CD4-positive, alpha-beta T cell treated with Interleukin-4 for 1 hour (primary cell): ENCODE measurements around the gene TMEM127.
A peak's percentile ranks its signal among the peaks of the same experiment; 100 is the strongest.
"Not testable (repeated sequence)": the region's sequence is repeated elsewhere in the genome, so short reads cannot be mapped to it uniquely, and the experiment has no call there.

Source experiments
- DNase-seq, 2 donors: peaks; one replicate each; pipeline ENCODE4 v3.0.0-alpha.2; 2020 to 2022

Gene TMEM127

DNA sequence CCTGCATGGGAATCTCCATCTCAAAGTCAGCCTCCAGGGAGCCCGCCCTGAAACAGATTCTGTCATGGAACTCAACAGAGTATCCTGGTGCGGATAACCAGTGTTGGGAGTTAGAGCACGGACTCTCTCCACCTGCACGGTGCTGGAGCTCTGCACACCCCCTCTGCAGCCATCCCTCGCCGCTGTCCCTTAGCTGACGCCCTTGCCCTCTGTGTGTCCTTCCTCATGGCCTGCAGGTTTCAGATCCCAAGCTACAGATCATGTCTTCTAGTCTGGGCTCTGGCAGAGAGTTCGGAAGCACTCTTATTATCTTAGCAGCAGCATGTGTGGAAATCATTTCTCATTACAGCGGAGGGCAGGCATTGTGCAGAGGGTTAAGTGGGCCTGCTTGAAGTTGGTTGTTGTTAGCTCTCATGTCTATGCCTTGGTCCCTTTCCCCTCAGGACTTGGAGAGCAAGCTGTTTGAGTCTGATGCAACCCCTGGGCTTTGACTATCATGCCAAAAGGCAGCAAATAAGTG lies 26.0 kb downstream of the TMEM127 start:
- no peak for DNase-seq

DNA sequence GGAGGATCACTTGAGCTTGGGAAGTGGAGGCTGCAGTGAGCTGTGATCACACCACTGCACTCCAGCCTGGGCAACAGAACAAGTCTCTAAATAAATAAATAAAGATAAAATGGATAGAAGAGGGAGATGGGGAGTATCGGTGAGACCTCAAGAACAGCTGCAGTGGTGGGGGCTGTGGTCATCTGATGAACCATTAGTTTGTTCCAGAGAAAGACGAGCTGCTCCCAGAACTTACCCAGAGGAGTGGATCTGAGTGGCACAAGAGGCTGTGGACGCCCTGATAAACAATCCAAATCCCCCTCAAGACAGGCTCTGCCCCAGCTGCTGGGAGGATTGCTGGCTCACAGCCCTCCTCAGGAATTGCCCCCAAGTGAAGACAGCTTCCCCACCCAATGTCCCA lies 26.7 kb downstream of the TMEM127 start:
- DNase-seq: no peak

DNA sequence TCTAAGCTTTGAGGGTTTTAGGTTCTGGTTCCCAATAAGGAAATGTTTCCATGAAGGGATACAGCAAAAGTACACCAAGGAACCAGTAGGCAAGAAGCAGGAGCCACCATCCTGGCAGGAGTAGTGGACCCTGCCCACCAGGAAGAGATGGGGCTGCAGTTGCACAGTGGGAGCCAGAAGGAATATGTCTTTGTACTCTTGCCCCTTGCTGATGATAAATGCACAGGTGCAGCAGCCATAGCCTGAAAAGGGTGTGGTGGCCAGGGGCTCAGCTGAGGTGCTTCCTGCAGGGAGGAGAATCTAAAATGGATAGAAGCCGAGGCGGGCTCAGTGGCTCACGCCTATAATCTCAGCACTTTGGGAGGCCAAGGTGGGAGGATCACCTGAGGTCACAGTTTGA lies 27.5 kb downstream of the TMEM127 start:
- no peak for DNase-seq

DNA sequence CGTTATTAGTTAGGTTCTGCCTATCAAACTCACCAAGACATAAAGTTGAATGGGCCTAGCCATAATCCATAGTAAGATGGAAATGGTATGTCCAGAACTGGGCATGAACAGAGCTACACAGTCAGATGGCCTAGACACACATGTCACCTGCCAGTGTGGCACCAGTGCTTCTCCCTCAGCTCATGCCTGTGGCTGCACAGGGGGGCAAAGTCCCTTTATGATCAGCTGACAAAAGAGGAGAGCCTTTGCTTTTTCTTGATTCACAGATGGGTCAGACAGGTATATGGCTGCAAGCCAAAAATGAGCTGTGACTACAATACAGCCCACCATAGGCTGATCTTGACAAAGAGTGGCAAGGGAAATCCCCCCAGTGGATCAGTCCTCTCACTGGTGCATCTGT lies 28.9 kb downstream of the TMEM127 start:
- no peak for DNase-seq

DNA sequence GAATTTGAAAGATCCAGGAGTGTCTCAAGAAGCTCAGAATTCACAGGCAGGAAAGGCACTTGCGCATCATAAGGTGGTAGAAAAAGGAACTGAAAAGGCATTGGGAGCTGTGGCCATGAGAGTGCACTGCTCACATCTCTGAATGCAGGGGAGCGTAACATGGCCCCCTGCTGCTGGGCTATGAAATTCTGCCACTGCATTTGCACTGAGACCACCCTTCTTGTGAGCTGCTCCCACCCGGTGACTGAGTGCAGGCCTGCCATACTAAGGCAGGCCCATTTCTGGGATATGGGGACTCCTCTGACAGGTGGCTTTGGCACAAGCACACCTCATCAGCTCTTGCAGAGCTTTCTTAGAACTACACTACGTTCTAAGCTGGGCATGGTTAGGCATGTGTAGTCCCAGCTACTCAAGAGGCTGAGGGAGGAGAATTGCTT lies 31.9 kb downstream of the TMEM127 start:
- peak in 1 of 2 donors; percentile 35 for DNase-seq

DNA sequence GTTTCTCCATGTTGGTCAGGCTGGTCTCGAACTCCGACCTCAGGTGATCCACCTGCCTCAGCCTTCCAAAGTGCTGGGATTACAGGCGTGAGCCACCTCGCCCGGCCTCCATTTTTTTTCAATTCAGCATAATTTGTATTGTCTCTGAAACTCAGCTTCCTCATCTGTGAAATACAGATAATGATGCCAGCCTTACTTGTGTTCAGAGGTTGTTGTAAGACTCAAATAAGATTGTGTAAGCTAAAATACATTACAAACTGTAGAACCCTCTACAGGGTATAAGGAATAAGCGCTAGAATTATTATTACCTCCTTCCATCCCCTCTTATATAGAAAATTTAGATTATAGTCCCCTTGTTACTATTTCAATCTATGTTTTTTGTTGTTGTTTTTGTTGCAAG lies 32.4 kb downstream of the TMEM127 start:
- no peak for DNase-seq

DNA sequence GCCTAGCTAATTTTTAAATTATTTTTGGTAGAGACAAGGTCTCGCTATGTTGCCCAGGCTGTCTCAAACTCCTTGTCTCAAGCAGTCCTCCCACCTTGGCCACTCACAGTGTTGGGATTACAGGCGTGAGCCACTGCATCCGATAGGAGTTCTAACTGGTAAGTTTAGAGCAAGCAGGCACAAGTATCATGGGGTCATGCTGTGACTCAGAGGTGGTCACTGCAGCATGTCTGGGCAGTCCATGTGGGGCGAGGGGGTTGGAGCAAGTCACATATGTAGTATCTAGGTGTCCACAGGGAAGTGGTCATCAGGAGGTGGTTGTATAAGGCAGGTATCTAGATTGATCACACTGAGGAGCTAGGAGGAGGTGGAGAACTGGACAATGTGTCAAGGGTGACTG lies 34.5 kb downstream of the TMEM127 start:
- DNase-seq: no peak

DNA sequence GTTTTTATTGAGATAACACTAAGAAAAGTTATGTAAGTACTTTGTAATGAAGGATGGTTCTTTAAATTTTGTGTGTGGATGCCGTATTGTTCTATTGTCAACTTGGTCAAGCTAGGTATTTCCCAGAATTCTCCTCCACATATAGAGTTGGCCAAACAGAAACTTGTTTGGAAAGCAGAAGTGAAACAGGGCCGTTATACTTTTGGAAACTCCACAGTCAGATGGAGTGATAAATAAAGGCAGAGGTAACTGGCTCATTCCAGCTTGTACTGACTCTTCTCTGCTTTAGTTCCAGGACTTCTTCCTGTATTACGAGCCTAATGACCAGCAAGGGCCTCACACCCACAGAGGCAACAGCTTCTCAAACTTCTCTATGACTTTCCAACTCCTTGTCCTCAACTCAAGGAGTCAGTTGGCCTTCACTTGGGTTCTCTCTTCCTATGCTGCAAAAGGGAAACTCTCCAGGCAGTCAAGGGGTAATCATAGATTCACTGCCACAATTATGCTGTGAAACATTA lies 40.7 kb downstream of the TMEM127 start:
- DNase-seq: peak in 1 of 2 donors; percentile 32

DNA sequence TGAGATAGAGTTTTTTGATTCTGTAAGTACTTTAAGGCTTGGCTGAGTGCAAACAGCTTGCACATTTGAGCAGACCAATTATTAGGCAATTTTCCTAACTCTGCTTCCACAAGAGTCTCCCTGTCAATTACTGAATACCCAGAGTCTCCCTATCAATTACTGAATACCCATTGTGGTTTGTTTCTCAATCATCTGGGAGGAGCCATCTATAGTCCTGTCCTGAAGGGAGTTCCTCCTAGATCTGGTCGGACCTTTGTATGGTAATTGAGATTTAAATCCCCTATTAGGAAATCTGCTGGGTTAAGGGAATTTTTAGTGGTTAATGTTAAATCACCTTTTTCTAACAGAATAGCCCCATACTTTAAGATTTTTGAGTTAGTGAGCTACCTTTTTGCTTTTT lies 44.7 kb downstream of the TMEM127 start:
- DNase-seq: not testable (repeated sequence)

DNA sequence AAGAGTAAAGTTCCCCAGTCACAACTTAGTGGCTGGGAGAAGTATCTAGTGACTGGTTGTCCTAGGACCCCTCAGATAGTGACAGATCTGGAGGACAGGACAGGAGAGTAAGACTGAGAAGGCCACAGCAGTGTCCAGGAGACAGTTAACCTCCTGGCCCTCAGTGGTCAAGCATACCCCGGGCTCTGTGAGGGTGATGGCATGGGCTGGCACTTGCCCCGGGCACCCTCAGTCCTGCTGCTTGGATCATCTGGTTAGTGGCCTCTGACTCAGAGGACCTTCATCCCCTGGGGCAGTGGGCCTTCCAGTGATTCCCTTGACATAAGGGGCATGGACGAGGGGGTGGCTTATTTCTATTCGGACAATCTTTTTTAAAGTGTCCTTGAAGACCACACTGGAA lies 45.8 kb downstream of the TMEM127 start:
- DNase-seq: not testable (repeated sequence)

DNA sequence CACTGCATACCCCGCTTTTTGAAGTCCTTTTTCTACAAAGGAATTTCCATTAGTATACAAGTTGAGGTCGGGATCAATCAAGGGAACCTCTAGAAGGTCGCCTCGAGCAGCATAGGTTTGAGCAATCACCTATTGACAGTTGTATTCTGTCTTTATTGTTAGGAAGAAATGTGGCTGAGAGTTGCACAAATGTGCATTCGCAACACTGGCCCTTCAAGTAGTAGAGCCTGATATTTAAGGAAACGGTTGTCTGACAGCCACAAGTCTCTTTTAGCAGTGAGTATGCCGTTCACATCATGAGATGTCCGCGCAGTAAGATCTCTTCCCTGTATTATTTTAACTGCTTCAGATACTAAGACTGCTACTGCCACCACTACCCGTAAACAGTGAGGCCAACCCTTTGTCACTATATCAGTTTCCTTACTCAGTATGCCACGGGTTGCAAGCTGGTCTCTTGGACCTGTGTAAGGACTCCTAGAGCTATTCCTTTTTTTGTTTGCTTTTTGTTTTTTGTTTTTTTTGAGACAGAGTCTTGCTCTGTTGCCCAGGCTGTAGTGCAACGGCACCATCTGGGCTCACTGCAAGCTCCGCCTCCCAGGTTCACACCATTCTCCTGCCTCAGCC lies 47.2 kb downstream of the TMEM127 start:
- no peak for DNase-seq

DNA sequence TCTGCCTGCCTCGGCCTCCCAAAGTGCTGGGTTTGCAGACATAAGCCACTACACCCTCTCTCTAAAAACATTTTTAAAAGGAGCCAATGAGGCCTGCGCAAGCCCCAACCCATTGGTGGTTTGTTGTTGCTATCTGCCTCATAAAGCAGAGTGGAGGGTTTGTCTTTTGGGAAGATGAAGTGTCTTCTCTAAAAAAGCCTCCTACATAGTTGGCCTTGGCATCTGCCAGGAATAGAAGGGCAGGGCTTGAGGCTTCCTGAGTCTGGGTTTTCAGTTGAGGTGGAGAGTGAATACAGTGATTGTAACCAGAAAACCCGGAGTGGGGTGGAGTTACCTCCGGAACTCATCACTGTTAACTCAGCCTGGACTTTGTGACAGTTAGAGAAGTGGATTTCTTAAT lies 51.2 kb downstream of the TMEM127 start:
- DNase-seq: no peak

DNA sequence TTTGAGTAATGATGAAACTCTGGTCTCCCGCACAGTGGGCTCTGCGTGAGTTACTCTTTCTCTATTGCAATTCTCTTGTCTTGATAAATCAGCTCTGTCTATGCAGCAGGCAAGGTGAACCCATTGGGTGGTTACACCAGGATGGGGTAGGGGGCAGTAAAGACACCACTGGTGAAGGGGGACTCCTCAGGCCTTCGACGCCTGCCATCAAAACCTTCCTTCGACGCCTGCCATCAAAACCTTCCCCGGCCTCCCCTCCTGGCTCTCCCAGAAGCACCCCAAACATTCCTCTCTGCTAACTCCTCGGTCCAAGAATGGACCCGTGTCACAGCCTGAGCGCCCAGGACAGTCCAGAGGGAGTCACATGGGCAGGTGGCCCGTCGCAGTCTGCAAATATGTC lies 52.4 kb downstream of the TMEM127 start:
- no peak for DNase-seq

DNA sequence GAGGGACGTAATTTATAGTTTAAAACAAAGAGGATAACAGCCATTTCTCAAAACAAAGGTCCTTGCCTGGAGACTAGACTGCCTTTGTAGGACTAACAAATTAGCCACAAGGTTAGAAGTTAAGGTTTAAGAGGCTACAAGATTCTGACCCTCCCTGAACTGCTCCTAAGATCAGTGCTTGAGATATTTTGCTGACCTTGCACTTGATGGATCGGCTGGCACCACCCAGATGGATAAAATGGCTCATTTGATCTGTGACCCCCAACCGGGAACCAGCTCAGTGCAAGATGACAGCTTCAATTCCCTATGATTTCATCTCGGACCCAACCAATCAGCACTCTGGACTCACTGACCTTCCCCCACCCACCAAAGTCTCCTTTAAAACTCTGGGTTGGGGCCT lies 53.5 kb downstream of the TMEM127 start:
- DNase-seq: no peak

DNA sequence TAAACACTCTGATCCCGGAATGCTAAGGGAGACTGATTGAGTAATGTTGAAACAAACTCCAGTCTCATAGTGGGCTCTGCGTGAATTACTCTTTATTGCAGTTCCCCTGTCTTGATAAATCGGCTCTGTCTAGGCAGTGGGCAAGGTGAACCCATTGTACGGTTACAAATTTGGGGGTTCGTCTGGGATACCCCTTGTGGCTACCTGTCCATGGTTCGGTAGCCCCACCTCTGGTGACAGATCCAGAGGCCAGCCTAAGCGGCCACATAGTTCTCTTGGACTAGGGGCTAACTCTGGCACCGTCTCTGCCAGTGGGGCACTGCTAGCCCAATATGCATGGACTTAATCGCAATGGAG lies 56.1 kb downstream of the TMEM127 start:
- no peak for DNase-seq

DNA sequence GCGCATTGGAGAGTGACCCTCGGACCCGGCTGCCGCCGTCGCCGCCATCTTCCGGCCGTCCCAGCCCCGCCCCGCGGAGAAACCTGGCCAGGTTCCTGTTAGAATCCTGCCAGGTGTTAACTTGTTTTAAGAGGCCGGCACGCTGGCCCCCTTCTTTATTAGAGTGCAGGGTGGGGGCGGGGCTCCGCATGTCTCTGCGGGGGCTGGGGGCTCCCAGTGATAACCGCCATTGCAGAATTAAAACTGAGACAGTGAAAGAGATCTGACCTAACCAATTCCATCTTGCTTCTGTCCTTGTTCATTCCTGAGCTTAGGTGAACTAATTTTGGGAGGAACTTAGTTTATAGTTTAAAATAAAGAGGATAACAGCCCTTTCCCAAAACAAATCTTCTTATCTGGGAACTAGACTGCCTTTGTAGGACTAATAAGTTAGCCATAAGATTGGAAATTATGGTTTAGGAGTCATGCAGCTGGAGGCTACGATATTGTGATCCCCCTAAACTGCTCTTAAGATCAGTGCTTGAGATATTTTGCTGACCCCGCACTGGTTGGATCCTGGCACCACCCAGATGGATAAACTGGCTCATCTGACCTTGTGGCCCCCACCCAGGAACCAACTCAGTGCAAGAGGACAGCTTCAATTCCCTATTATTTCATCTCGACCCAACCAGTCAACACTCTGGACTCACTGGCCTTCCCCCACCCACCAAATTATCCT lies 56.6 kb downstream of the TMEM127 start:
- no peak for DNase-seq

DNA sequence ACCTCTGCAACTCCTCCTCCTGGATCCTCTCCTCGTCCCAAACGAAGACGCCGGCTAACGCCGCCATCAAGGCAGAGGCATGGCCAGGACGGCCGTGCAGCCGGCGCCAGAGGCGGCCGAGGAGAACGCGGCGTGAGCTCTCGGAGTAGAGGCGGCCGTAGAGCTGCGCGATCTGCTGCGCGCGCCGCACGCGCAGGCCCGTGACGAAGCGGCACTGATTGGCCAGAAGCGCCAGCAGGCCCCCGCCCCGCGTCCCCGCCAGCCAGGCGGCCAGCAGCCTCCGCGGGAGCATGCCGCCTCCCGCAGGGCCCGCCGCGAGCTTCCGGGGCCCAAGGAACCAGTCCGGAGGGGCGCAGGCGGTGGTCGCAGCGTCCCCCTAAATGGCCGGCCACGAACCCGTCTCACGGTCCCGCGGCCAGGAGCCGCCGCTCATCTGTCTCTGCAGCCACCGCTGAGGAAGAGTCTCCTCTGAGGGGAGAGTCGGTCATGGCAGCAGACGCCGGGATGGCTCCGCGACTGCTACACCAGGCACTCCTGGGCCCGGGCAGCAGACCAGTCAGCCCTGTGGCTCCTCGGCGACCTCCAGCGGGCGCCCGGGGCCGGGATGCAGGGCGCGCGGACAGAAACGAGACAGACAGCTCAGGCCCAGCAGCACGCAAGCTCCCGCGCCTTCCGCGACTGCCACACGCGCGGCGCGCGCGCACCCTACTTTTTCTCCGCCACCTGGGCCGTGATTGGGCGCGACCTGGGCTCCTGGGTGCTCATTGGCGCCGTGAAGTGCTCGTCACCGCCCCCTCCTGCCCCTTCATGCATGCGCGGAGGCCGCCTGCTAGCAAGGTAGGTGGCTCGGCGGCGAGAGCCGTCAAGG lies 57.4 kb downstream of the TMEM127 start, which contains the start of gene STARD7:
STARD7 (minus strand) TSS at position 685 of the 868 bp plus-strand sequence; CDS start at position 292, 393 bp downstream.
- DNase-seq: peak; percentile 95 to 96

DNA sequence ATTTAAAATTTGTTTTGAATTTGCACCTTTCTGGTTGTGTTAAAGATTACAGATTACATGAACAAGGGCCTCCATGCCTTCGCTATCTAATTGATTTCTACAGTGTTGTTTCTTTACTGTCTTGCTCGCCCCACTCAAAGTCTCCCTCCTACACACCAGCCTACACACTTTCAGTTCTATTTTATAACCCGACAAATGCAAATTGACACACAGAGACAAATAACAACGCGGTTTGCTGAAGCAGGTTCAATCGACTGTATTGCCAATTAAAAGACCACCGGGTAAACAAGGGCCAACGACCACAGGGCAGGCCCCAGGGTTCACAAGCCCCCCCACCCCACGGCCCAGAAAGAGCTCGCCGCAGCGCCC lies 58.0 kb downstream of the TMEM127 start:
- no peak for DNase-seq

DNA sequence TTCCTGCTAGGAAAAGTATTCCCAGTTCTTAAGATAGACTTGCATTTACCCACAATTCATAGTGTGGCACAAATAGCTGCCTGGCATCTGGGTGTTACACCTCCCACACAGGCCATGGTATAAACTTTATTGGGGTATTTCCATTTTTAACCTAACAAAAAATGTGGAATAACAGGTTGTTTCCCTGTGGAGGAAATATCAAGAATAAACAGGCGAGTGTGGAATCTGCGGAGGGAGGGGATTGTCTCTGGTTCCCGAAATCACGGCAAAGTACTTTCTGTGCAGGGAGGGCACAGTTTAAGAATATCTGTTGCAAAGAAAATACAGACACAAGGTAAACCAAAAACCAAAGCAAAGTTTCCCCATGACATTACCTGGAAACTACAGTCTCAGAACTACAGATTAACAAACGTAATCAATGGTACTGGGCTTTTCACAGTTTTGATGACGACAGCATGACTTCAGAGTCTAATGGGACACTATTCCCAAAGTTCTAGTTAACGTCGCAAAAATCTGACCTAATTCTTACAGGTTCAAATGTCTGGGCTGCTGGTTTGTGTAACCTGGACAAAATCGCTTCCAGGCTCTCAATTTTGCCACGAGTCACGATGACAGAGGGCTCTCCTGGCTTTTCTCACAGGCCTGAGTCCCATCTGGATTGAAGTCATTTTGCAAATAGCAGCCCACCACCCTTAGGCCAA lies 58.6 kb downstream of the TMEM127 start:
- peak in 1 of 2 donors; percentile 58 for DNase-seq

DNA sequence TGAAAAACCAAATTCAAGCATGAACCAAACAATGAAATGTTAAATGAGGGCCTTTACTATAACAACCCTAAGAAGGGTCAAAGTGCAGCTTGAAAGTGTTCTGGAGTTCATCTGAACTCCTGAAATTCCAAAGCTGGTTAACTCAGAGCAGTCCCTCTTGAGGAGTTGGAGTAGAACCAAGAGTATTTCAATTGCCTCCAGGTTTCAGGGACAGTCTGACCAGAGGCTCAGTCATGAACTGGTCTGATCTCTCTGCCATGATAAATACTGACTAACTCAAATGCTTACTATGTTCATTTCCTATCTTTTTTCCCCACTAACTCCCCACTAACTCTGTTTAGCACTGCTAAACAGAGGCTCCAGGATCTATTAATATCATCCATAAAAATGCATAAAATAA lies 59.9 kb downstream of the TMEM127 start:
- no peak for DNase-seq

DNA sequence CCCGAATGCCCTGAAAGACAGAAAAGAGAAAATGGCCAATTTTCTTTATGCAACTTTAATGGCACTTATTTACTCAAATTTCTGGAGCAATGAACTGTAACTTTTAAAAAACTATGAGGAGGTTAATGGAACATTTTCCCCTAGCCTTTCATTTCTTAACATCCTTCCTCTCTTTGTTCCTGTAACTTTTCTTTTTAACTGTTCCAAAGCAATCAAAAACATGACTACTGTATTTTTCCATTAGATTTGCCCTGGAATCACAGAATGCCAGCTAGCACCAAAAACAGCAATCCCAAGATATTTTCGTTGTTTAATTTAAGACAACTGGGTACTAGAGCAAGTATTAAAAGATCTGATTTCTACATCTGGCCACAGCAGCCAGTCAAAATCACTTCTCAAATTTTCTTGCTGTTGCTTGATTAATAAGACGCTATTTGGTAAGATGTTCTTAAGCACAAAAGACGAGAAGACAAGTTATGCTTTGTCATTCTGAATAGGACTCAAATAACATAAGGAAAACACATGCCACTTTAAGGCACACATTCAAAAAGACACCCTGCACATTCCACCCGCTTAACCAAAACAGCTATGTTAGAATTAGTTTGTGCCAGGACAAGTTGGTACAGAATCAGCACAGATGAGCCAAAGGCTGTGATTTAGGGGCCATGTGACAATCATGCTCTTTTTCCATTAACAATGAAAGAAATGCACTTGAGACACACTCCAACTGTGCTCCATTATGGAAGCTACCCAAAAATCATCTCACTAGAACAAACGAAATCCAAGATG lies 60.8 kb downstream of the TMEM127 start:
- no peak for DNase-seq
